HL-60 (cell line): ENCODE results near the gene MVD.

ENCODE experiments used
- DNase-seq, 2 experiments: peaks; one replicate each; pipeline ENCODE4 v3.0.0-alpha.2; 2010 to 2020; ENCODE audit warnings: low read depth in 1 of 2, low spot score in 1 of 2
- H3K27ac ChIP-seq: fragments of 250-450 bp; sonication (Bioruptor Pico); replicated peaks from 2 replicates; pipeline ENCODE4 v1.5.1; 2020; ENCODE audit warnings: mild to moderate bottlenecking, moderate library complexity
- H3K27me3 ChIP-seq: fragments of 250-450 bp; sonication (Bioruptor Pico); 2 replicates; pipeline ENCODE4 v1.5.1; 2021; ENCODE audit warnings: mild to moderate bottlenecking, moderate library complexity; ENCODE audit not compliant: insufficient read depth, poor library complexity, severe bottlenecking
- H3K4me3 ChIP-seq: replicated peaks from 2 replicates; pipeline ENCODE4 v1.5.1; 2011; ENCODE audit warnings: mild to moderate bottlenecking, control low read depth, low read length; ENCODE audit not compliant: insufficient read depth
- GABPA ChIP-seq: IDR thresholded peaks from 2 replicates; pipeline ENCODE4 v1.6.1; 2012; ENCODE audit warnings: low read depth
- POLR2AphosphoS5 ChIP-seq: IDR thresholded peaks from 2 replicates; pipeline ENCODE4 v1.6.1; 2012; ENCODE audit warnings: low read depth
- SPI1 ChIP-seq: IDR thresholded peaks from 2 replicates; pipeline ENCODE4 v1.6.1; 2012; ENCODE audit warnings: low read depth, mild to moderate bottlenecking, borderline replicate concordance
- TF ChIP-seq, protein P1 (sequence below): IDR thresholded peaks from one replicate; pipeline ENCODE4 v1.5.1; 2011; ENCODE audit warnings: low read length, control low read depth, inconsistent platforms; ENCODE audit not compliant: insufficient read depth
- TF ChIP-seq, protein P2 (sequence below): IDR thresholded peaks from 2 replicates; pipeline ENCODE4 v1.6.1; 2012; ENCODE audit warnings: low read depth; ENCODE audit not compliant: insufficient replicate concordance

Gene MVD

DNA sequence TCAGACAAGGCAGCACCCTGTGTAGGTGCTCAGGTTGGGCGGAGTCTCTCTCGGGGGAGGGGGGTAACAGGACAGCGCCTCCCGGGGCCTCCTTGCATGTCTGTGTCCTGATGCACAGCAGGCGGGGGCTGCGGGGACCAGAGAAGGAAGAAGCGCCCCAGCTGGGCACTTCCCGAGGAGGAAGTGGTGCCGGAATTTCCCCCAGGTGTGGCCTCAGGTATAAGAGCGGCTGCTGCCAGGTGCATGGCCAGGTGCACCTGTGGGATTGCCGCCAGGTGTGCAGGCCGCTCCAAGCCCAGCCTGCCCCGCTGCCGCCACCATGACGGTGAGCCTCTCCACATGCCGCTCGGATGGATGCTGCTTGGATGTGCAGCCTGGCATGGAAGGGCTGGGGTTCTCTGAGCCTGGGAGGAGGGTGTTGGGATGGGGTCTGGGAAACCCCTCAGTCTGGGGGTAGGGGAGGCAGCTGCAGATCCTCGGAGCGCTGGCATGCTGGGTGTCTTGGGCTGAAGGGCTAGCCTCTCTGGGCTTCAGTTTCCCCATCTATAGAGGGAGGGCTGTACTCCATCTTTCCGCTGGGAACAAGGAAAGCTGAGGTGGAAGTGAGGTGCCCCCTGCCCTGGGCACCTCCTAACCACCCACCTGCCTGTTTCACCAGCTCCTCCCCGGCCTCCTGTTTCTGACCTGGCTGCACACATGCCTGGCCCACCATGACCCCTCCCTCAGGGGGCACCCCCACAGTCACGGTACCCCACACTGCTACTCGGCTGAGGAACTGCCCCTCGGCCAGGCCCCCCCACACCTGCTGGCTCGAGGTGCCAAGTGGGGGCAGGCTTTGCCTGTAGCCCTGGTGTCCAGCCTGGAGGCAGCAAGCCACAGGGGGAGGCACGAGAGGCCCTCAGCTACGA lies 24.3 kb downstream of the MVD start, which contains the start of gene IL17C:
IL17C (plus strand) TSS at position 250 of the 908 bp plus-strand sequence; CDS start at position 320, 70 bp downstream.
- no peak within 1 kb of the TSS for H3K4me3 ChIP-seq
- H3K27me3 ChIP-seq: peaks cover 3% of the 10 kb centered on the region
- DNase-seq: no peak

DNA sequence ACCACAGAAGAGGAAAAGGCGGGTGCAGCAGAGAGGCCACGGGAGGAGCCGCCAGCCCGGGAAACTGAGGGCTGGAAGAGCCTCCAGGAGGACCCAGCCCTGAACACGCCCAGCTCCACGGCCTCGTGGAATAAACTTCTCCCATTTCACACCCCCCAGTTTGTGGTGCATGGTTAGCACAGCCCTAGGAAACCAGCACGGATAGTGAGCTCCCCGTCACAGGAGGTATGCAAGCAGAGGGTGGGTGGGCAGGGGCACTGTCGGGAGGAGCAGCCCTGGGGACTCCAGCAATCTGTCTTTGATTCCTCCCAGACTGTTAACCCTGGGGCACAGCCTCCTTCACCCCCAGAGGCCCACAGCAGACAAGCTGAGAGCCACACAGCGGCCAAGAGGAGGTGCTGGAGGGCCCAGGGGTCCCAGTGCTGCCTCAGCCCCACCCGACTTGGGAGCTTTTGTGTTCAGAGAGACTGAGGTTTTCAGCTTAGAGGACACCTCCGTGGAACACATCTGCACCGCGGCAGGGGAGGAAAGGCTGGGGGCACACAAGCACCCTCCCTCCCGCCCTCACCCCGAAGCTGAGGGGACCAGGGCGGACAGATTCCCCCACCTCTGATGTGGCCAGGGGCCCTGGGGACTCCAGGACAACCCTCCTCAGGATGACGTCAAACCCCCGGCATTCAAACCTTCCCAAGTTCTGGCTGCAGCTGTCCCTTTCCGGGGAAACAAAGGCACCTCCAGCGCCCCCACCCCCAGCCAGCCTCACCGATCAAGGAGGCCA lies 26.2 kb downstream of the MVD start:
- Histone ChIP-seq H3K4me3 (no peak overlapping the region), H3K27me3 (peaks cover 3% of the 10 kb centered on the region), H3K27ac (no peak overlapping the region)
- no peak for TF ChIP-seq POLR2AphosphoS5
- TF ChIP-seq GABPA: no peak
- TF ChIP-seq, protein P1, sequence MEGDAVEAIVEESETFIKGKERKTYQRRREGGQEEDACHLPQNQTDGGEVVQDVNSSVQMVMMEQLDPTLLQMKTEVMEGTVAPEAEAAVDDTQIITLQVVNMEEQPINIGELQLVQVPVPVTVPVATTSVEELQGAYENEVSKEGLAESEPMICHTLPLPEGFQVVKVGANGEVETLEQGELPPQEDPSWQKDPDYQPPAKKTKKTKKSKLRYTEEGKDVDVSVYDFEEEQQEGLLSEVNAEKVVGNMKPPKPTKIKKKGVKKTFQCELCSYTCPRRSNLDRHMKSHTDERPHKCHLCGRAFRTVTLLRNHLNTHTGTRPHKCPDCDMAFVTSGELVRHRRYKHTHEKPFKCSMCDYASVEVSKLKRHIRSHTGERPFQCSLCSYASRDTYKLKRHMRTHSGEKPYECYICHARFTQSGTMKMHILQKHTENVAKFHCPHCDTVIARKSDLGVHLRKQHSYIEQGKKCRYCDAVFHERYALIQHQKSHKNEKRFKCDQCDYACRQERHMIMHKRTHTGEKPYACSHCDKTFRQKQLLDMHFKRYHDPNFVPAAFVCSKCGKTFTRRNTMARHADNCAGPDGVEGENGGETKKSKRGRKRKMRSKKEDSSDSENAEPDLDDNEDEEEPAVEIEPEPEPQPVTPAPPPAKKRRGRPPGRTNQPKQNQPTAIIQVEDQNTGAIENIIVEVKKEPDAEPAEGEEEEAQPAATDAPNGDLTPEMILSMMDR: no peak
- no peak for TF ChIP-seq SPI1
- TF ChIP-seq, protein P2, sequence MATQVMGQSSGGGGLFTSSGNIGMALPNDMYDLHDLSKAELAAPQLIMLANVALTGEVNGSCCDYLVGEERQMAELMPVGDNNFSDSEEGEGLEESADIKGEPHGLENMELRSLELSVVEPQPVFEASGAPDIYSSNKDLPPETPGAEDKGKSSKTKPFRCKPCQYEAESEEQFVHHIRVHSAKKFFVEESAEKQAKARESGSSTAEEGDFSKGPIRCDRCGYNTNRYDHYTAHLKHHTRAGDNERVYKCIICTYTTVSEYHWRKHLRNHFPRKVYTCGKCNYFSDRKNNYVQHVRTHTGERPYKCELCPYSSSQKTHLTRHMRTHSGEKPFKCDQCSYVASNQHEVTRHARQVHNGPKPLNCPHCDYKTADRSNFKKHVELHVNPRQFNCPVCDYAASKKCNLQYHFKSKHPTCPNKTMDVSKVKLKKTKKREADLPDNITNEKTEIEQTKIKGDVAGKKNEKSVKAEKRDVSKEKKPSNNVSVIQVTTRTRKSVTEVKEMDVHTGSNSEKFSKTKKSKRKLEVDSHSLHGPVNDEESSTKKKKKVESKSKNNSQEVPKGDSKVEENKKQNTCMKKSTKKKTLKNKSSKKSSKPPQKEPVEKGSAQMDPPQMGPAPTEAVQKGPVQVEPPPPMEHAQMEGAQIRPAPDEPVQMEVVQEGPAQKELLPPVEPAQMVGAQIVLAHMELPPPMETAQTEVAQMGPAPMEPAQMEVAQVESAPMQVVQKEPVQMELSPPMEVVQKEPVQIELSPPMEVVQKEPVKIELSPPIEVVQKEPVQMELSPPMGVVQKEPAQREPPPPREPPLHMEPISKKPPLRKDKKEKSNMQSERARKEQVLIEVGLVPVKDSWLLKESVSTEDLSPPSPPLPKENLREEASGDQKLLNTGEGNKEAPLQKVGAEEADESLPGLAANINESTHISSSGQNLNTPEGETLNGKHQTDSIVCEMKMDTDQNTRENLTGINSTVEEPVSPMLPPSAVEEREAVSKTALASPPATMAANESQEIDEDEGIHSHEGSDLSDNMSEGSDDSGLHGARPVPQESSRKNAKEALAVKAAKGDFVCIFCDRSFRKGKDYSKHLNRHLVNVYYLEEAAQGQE: no peak
- DNase-seq: no peak

More for the DNA sequence above, 24.3 kb downstream of the MVD start, which contains the start of gene IL17C:
- no peak for TF ChIP-seq GABPA
- TF ChIP-seq SPI1: no peak
- TF ChIP-seq, protein P1: no peak
- TF ChIP-seq, protein P2: no peak
- TF ChIP-seq POLR2AphosphoS5: no peak
- no peak within 1 kb of the TSS for H3K27ac ChIP-seq

DNA sequence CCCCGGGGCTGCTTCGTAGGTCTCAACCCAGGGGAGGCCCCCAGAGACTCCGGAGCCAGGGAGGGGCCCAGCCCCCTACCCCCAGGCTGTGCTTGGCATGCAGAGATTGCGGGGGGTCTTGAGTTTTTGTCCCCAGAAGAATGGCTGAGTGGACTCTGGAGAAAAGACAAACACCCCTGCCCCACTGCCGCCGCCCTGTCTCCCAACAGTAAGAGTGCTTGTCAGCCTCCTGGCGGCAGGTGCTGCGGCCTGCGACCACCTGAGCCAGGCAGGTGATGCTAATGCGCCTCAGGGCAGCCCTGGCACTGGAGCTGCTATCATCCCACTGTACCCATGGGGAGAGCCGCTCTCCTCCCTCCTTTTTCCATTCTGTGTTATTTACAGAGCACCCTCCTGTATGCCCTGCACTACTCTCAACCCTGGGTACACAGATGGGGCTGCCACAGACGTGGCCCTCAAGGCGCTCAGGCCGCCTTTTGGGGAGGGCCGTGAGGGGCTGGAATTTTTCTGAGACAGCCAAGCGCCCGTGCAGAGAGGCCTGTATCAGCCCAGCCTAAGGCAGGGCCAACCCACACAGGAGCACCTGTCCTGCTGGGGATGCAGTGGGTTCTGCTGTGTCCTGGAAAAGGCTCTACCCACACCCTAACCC lies 27.1 kb downstream of the MVD start:
- peaks cover 3% of the 10 kb centered on the region for H3K27me3 ChIP-seq
- TF ChIP-seq SPI1 (no peak), POLR2AphosphoS5 (no peak), GABPA (no peak)
- TF ChIP-seq, protein P2: no peak
- TF ChIP-seq, protein P1: no peak
- H3K27ac ChIP-seq: no peak overlapping the region
- H3K4me3 ChIP-seq: no peak overlapping the region
- DNase-seq: no peak
